Spinal cord (tissue), 10 donors: ENCODE results near the gene TMEM201. TPM values are rescaled to one million over a fixed set of nuclear protein-coding genes. Genes with fewer than 3 reads are reported as not detected.
A peak's percentile ranks its signal among the peaks of the same experiment; 100 is the strongest.

ENCODE experiments used
- DNase-seq, 6 donors: peaks; one replicate each; pipeline versions ENCODE4 v3.0.0 to v3.0.0-alpha.2; 2013 to 2015; ENCODE audit warnings: low spot score in 6 of 6, low read depth in 4 of 6
- H3K27ac ChIP-seq: one replicate; pipeline ENCODE4 v1.5.1; 2013; ENCODE audit warnings: low read depth, low read length, control low read depth
- H3K27me3 ChIP-seq: one replicate; pipeline ENCODE4 v1.6.1; 2013; ENCODE audit warnings: low read length; ENCODE audit not compliant: control insufficient read depth, insufficient read depth
- H3K36me3 ChIP-seq: one replicate; pipeline ENCODE4 v1.6.1; 2013; ENCODE audit warnings: low read length; ENCODE audit not compliant: control insufficient read depth, insufficient read depth
- H3K4me1 ChIP-seq: one replicate; pipeline ENCODE4 v1.6.1; 2013; ENCODE audit warnings: low read length; ENCODE audit not compliant: control insufficient read depth, insufficient read depth
- H3K4me3 ChIP-seq: one replicate; pipeline ENCODE4 v1.5.1; 2013; ENCODE audit warnings: low read depth, low read length, control low read depth
- H3K9me3 ChIP-seq: one replicate; pipeline ENCODE4 v1.6.1; 2013; ENCODE audit warnings: low read length; ENCODE audit not compliant: control insufficient read depth, insufficient read depth
- WGBS: methylation state at CpG from one replicate; pipeline ENCODE4 v1.1.5; 2013; ENCODE audit warnings: missing lambda C conversion rate; ENCODE audit not compliant: insufficient coverage; 5-methylcytosine and 5-hydroxymethylcytosine counted together
- polyA plus RNA-seq, 2 donors: library from polyadenylated mRNA; unstranded; fragments of 120-200 nt; gene quantifications; one replicate each; pipeline ENCODE4 v1.2.1, GENCODE V29; 2013; ENCODE audit not compliant: insufficient read length in 2 of 2
- total RNA-seq, 2 donors: library from RNA; depleted of rRNA in 1 of 2; stranded (reverse); fragments of 120-200 nt in 1 of 2; fragments of >200 nt in 1 of 2; gene quantifications; one replicate each; pipeline versions ENCODE4 v1.2.3 to v1.2.4, GENCODE V29; 2013 to 2014
- donor health status: healthy.

TMEM201 gene
- total and polyA plus RNA-seq, 4 donors: 7.2 to 27.7 (median 16.7) TPM

DNA sequence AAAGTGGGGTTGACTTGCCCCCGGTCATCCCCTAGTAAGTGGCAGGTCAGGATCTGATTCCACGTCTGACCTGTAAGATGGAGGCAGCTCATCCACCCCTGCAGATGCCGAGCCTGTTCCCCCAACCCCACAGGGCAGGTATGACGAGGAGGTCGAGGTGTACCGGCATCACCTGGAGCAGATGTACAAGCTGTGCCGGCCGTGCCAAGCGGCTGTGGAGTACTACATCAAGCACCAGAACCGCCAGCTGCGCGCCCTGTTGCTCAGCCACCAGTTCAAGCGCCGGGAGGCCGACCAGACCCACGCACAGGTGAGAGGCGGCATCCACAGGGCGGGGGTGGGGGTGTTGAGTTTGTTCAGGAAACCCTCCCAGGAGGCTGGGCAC lies 9.6 kb downstream of the TMEM201 start:
- WGBS: 95% methylated on average over 15 of the region's 18 CpGs
- no peak for DNase-seq

DNA sequence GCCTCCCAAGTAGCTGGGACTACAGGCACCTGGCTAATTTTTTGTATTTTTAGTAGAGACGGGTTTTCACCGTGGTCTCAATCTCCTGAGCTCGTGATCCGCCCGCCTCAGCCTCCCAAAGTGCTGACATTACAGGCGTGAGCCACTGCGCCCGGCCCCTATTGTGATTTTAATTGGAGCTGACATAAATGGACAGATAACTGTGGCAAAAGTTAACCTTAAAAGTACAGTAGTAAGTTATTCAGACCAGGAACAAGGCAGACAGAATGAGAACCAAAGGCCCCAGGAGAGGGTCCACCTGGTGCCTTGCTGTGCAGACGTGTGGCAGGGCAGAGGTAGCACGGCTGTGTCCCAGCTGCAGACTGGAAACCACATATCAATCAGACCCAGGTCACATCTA lies 11.0 kb downstream of the TMEM201 start:
- 99% methylated on average over 8 of the region's 10 CpGs for WGBS
- DNase-seq: no peak
- H3K9me3 ChIP-seq: no peaks in the 10 kb centered on the region
- H3K4me3 ChIP-seq: no peak overlapping the region
- peaks cover 12% of the 10 kb centered on the region for H3K4me1 ChIP-seq
- H3K36me3 ChIP-seq: peaks cover 95% of the 10 kb centered on the region
- no peaks in the 10 kb centered on the region for H3K27me3 ChIP-seq
- no peak overlapping the region for H3K27ac ChIP-seq

More for the DNA sequence above, 9.6 kb downstream of the TMEM201 start:
- Histone ChIP-seq H3K36me3 (peaks cover 88% of the 10 kb centered on the region), H3K27me3 (no peaks in the 10 kb centered on the region), H3K27ac (no peak overlapping the region), H3K4me3 (no peak overlapping the region), H3K4me1 (peaks cover 25% of the 10 kb centered on the region), H3K9me3 (no peaks in the 10 kb centered on the region)

- H3K9me3 ChIP-seq: no peaks in the 10 kb centered on the region
- H3K36me3 ChIP-seq: peaks cover 97% of the 10 kb centered on the region
- no peak for DNase-seq
- WGBS: 96% methylated on average over 34 of the region's 39 CpGs
- H3K4me3 ChIP-seq: no peak overlapping the region
- no peak overlapping the region for H3K27ac ChIP-seq
- peaks cover 6% of the 10 kb centered on the region for H3K4me1 ChIP-seq
- H3K27me3 ChIP-seq: no peaks in the 10 kb centered on the region
Observed at GRCh38 chr1:9600861-9601834, 12.4 kb downstream of the TMEM201 start.

DNA sequence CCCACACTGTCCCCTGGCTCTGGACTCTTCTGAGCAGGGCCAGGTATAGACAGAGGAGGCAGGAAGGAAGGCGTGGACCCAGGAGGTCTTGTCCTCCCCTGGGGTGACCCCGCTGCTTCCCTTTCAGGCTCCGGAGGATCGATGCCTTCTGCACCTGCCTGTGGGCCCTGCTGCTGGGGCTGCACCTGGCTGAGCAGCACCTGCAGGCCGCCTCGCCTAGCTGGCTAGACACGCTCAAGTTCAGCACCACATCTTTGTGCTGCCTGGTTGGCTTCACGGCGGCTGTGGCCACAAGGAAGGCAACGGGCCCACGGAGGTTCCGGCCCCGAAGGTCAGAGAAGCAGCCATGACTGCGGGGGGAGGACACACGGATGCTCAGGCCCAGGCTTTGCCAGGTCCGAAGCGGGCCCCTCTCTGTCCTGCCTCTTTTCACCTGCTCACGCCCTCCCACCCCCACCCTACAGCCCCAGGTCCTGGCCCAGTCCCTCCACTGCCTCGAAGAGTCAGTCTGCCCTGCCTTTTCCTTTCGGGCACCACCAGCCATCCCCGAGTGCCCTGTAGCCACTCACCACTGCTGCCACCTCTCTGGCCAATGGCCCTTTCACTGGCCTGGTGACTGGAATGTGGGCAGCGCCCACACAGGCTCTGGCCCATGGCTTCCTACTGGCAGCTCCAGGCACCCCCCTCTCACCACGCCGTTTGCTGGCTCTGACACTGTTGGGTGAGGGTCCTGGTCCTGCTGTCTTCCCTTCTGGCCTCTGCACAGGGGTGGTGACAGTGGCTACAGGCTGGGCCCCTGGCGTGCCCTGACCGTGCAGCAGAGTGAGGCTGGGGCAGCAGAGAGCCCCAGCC lies 13.5 kb downstream of the TMEM201 start:
- H3K4me1 ChIP-seq: peaks cover 15% of the 10 kb centered on the region
- no peaks in the 10 kb centered on the region for H3K9me3 ChIP-seq
- WGBS: 94% methylated on average over 26 of the region's 26 CpGs
- DNase-seq: no peak
- H3K27me3 ChIP-seq: no peaks in the 10 kb centered on the region
- H3K4me3 ChIP-seq: no peak overlapping the region
- no peak overlapping the region for H3K27ac ChIP-seq
- H3K36me3 ChIP-seq: peaks cover 98% of the 10 kb centered on the region

DNA sequence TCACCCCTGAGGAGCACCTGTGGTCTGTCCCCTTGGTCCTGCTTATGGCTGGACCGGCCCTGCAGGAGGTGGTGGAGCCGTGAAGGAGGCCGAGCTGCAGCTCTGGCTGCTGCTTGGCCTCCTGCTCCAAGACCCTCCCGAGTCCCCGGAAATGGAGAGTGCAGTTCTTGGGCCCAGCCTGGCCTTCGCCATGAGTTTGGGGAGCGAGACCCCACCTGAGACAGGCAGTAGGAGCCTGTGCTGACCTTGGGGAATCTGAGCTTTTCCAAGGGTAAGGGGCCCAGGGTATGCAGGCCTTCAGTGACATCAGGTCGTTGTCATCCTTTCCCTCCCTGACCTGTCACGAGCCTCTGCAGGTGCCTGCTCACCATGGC lies 14.1 kb downstream of the TMEM201 start:
- Histone ChIP-seq H3K36me3 (peaks cover 98% of the 10 kb centered on the region), H3K4me3 (no peak overlapping the region)
- WGBS: 95% methylated on average over 9 of the region's 9 CpGs

GRCh38 chr1:9603307-9603706 lies 14.6 kb downstream of the TMEM201 start:
- H3K27me3 ChIP-seq: no peaks in the 10 kb centered on the region
- peaks cover 98% of the 10 kb centered on the region for H3K36me3 ChIP-seq
- WGBS: 91% methylated on average over 14 of the region's 14 CpGs
- peaks cover 22% of the 10 kb centered on the region for H3K4me1 ChIP-seq
- H3K9me3 ChIP-seq: no peaks in the 10 kb centered on the region
- DNase-seq: no peak
- H3K4me3 ChIP-seq: no peak overlapping the region
- peak overlapping the region; percentile 21 for H3K27ac ChIP-seq

More for the DNA sequence above, 14.1 kb downstream of the TMEM201 start:
- no peaks in the 10 kb centered on the region for H3K27me3 ChIP-seq
- H3K4me1 ChIP-seq: peaks cover 21% of the 10 kb centered on the region
- no peak overlapping the region for H3K27ac ChIP-seq
- no peak for DNase-seq
- H3K9me3 ChIP-seq: no peaks in the 10 kb centered on the region

DNA sequence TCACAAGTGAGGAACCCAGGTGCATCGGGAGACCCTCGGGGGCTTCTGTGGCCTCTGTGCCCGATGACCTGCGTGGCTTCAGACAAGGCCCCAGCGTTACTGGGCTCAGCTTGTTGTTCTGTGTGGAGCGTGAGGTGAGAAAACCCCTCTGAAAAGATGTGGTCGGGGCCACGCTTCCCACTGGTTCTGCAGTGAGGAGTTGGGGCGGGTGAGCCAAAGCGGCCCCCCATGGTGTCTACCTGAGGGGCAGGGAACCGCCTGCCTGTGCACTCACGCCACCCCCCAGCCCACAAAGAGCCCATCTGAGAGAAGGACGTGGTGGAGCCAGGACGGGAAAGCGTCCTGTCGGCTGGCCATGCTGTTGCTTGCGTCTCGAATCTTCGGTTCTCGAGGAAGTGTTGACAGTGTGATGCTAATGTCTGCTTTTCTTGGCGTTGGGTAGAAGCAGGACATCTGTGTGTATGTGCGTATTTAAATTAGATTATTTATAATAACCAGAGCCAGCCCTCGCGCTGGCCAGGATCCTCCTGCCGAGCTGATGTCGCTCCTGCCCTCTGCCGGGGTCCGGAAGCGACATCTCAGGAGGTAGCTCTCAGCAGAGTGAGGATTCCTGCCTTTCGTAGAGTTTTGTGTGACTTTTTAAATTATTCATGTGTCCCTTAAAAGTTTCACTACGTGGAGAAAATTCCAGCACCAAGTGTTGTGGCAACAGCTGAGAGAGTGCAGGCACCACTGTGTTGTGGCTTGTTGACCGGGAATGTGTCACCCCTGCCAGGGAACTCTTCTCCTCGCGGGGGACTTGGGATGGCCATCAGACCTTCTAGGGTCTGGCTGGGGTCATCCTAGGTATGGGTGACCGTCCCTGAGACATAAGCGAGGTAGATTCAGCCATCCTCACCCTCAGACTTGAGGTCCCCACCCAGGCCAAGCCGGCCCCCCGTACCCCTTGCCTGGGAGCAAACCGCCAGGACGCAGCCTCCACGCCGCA lies 15.3 kb downstream of the TMEM201 start:
- Histone ChIP-seq H3K4me1 (peaks cover 22% of the 10 kb centered on the region), H3K27me3 (no peaks in the 10 kb centered on the region), H3K27ac (peak overlapping the region; percentile 21), H3K4me3 (no peak overlapping the region), H3K9me3 (no peaks in the 10 kb centered on the region), H3K36me3 (peaks cover 100% of the 10 kb centered on the region)
- WGBS: 81% methylated on average over 29 of the region's 42 CpGs
- DNase-seq: peak in 1 of 6 donors; percentile 91

DNA sequence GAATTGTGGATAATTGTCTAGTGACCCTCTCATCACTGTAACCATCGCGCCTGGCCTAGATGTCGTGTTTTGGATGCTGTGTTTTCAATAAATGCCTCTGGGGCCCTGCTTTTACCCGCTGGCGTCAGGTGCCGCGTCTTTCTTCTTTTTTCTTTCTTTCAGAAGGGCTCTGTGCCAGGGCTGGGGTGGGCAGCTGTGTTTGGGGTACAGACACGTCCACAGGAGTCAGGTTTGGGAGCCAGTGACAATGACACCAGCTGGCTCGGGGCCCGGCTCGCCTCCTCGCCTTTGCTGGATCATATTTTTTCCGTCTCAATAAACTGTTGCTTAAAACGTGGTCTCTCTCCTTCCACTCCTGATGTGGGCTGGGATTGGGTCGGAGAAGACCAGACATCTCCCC lies 16.1 kb downstream of the TMEM201 start:
- Histone ChIP-seq H3K27me3 (no peaks in the 10 kb centered on the region), H3K36me3 (peaks cover 100% of the 10 kb centered on the region), H3K4me1 (peaks cover 22% of the 10 kb centered on the region), H3K4me3 (no peak overlapping the region), H3K9me3 (no peaks in the 10 kb centered on the region), H3K27ac (no peak overlapping the region)
- peak in 1 of 6 donors; percentile 43 for DNase-seq
- 59% methylated on average over 4 of the region's 15 CpGs for WGBS
